Measurements from ENCODE around the gene PROSER2. TPM values are rescaled to one million over a fixed set of nuclear protein-coding genes. Genes with fewer than 3 reads are reported as not detected.

Gene PROSER2
- polyA plus RNA-seq, 2 of the 4 experiments (the other 2 are of a cell fraction) = 10.1 to 14.4 TPM

GRCh38 chr10:11878776-11879175, 55.6 kb downstream of the PROSER2 start:
- Histone ChIP-seq H3K4me1 (peaks cover 54% of the 10 kb centered on the region), H3K9me3 (no peaks in the 10 kb centered on the region), H3K27ac (peak overlapping the region; percentile 27 to 92; a peak in 4 of 6 replicates), H3K4me2 (no peak overlapping the region), H3K4me3 (no peak overlapping the region)
- ChIA-PET CTCF (interaction anchor here (1.4 kb wide), 1 partner anchor 58 kb away, joined by 4 read pairs; no protein-coding TSS in a partner anchor), POLR2A (no interaction called here)
- TF ChIP-seq POLR2AphosphoS2 (conservative IDR thresholded peaks at IDR 0.05; ENCODE audit: low read length) = no peak
- TF ChIP-seq SREBF2 (IDR thresholded peaks at IDR 0.05) = no peak
- no peak for TF ChIP-seq FOSL2 (IDR thresholded peaks at IDR 0.05)
- TF ChIP-seq FOSL2 (CRISPR knock-in tag; IDR thresholded peaks at IDR 0.05) = no peak
- TF ChIP-seq MYC (IDR thresholded peaks at IDR 0.05; ENCODE audit: borderline replicate concordance, low read length) = no peak
- no peak for TF ChIP-seq HEYL (CRISPR knock-in tag; IDR thresholded peaks at IDR 0.05)
- FAIRE-seq (no peak), ATAC-seq (no peak), DNase-seq (ENCODE audit: low read depth in 1 of 2, low spot score in 1 of 2) (no peak)
- WGBS (ENCODE audit: missing lambda C conversion rate) = 90% methylated on average over 11 of the region's 12 CpGs

- CTCF ChIA-PET = interaction anchor here (1.4 kb wide), 1 partner anchor 59 kb away, joined by 4 read pairs; no protein-coding TSS in a partner anchor
- WGBS (ENCODE audit: missing lambda C conversion rate) = 93% methylated on average over 12 of the region's 15 CpGs
- TF ChIP-seq FOSB (CRISPR knock-in tag; IDR thresholded peaks at IDR 0.05) (no peak), NR3C1 (IDR thresholded peaks at IDR 0.05) (no peak), CEBPB (IDR thresholded peaks at IDR 0.05) (no peak), RAD21 (conservative IDR thresholded peaks at IDR 0.05 in 1 of 2, IDR thresholded peaks at IDR 0.05 in 1 of 2) (no peak), SMC3 (IDR thresholded peaks at IDR 0.05) (no peak)
- FAIRE-seq (no peak), DNase-seq (ENCODE audit: low read depth in 1 of 2, low spot score in 1 of 2) (no peak), ATAC-seq (no peak)
- H3K9me3 ChIP-seq = no peaks in the 10 kb centered on the region
- POLR2A ChIA-PET = no interaction called here
- H3K27ac ChIP-seq = peak overlapping the region; percentile 10 to 92; a peak in 3 of 6 replicates
- no peak overlapping the region for H3K4me3 ChIP-seq
- no peak overlapping the region for H3K4me2 ChIP-seq
- H3K4me1 ChIP-seq = peaks cover 50% of the 10 kb centered on the region
Observed at GRCh38 chr10:11879387-11880094, 56.4 kb downstream of the PROSER2 start.

- DNase-seq (ENCODE audit: low read depth in 1 of 2, low spot score in 1 of 2) (no peak), FAIRE-seq (no peak), ATAC-seq (no peak)
- 88% methylated on average over 31 of the region's 32 CpGs for WGBS (ENCODE audit: missing lambda C conversion rate)
- no peak overlapping the region for H3K4me3 ChIP-seq
- POLR2A ChIA-PET = interaction anchor here (0.5 kb wide), 1 partner anchor 51 kb away, joined by 3 read pairs; no protein-coding TSS in a partner anchor
- peak overlapping the region; percentile 48 to 92; a peak in 4 of 6 replicates for H3K27ac ChIP-seq
- H3K4me1 ChIP-seq = peaks cover 42% of the 10 kb centered on the region
- CTCF ChIA-PET = interaction anchor here (1.1 to 2.3 kb wide), 5 partner anchors 13 to 106 kb away, joined by 3 to 12 read pairs (median 7); no protein-coding TSS in a partner anchor
- no peaks in the 10 kb centered on the region for H3K9me3 ChIP-seq
- TF ChIP-seq JUN (IDR thresholded peaks at IDR 0.05) (no peak), MYC (IDR thresholded peaks at IDR 0.05; ENCODE audit: borderline replicate concordance, low read length) (no peak), HMGXB4 (CRISPR knock-in tag; IDR thresholded peaks at IDR 0.05; ENCODE audit: borderline replicate concordance) (no peak), NPAS2 (CRISPR knock-in tag; IDR thresholded peaks at IDR 0.05; ENCODE audit: borderline replicate concordance) (no peak), E2F6 (IDR thresholded peaks at IDR 0.05; ENCODE audit: borderline replicate concordance, low read depth) (no peak), HEYL (CRISPR knock-in tag; IDR thresholded peaks at IDR 0.05) (no peak), RCOR1 (IDR thresholded peaks at IDR 0.05; ENCODE audit: low read depth, low read length) (no peak), HES2 (IDR thresholded peaks at IDR 0.05) (no peak), CBX2 (IDR thresholded peaks at IDR 0.05; ENCODE audit: borderline replicate concordance, low read depth) (no peak), CHD4 (IDR thresholded peaks at IDR 0.05; ENCODE audit: borderline replicate concordance) (no peak), JUNB (IDR thresholded peaks at IDR 0.05) (no peak), ZFP36 (IDR thresholded peaks at IDR 0.05; ENCODE audit: borderline replicate concordance, partially characterized antibody) (no peak)
- no peak overlapping the region for H3K4me2 ChIP-seq
Observed at GRCh38 chr10:11880151-11881029, 57.2 kb downstream of the PROSER2 start.

Measured in A549 (cell line).